GM23248 (cell line): ENCODE data around the gene AMBN.

Experiments
- EZH2 ChIP-seq: fragments of 200-600 bp; sonication (generic); IDR thresholded peaks from 2 replicates; pipeline ENCODE4 v1.6.1; 2018; ENCODE audit warnings: antibody characterized with exemption, mild to moderate bottlenecking; ENCODE audit not compliant: insufficient read depth, poor library complexity, severe bottlenecking
- EZH2phosphoT487 ChIP-seq: fragments of 200-600 bp; sonication (generic); IDR thresholded peaks from 2 replicates; pipeline ENCODE4 v1.6.1; 2018; ENCODE audit warnings: antibody characterized with exemption, moderate library complexity, mild to moderate bottlenecking, low read depth; ENCODE audit not compliant: insufficient read depth

DNA sequence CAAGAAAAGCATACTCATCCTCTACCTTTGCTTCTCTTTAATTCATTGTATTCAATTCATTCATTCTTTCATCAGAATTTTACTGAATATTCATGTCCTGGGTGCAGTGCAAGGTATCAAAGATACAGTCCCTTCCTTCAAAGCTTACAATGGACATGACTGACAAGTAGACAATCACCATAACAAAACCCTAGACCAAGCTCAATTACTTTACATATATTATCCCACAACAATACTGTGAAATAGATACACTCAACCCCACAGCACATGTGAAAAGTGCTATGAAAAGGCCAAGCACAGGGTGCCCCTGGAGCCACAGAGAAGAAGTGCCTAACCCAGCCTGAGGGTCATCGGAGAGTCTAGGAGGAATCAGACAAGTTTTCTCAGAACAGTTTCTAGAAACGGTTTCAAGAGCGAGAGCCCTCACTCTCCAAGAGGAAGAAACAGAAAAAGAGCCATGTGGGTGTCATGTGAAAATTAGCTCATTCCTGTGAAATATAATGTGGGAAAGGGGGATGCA is 15.3 kb downstream of the AMBN start:
- TF ChIP-seq EZH2 (no peak), EZH2phosphoT487 (no peak)
